HepG2 (cell line): ENCODE measurements around the gene MAP2K7. TPM values are rescaled to one million over a fixed set of nuclear protein-coding genes. Genes with fewer than 3 reads are reported as not detected.

Source experiments
- GABPB1 ChIP-seq: IDR thresholded peaks from 2 replicates; pipeline ENCODE4 v1.6.1; 2016; ENCODE audit warnings: mild to moderate bottlenecking, missing genetic modification reagents, moderate library complexity, missing compliant biosample characterization
- ISL2 ChIP-seq: sonication (generic); formaldehyde crosslinking; IDR thresholded peaks from 2 replicates; pipeline ENCODE4 v1.5.0; 2020; ENCODE audit warnings: missing genetic modification reagents
- LCORL ChIP-seq, 2 experiments: fragments of 450-650 bp in 1 of 2; sonication (generic) in 1 of 2; formaldehyde crosslinking in 1 of 2; IDR thresholded peaks; 2 replicates each; pipeline versions ENCODE4 v1.5.0 to v1.6.1; 2017 to 2020; ENCODE audit warnings: antibody characterized with exemption in 1 of 2, missing genetic modification reagents in 1 of 2
- PATZ1 ChIP-seq: sonication (generic); formaldehyde crosslinking; IDR thresholded peaks from 2 replicates; pipeline ENCODE4 v1.4.0; 2020; ENCODE audit warnings: missing genetic modification reagents
- RARA ChIP-seq: IDR thresholded peaks from 2 replicates; pipeline ENCODE4 v1.6.1; 2016; ENCODE audit warnings: missing genetic modification reagents, missing compliant biosample characterization
- SMAD1 ChIP-seq: sonication (generic); formaldehyde crosslinking; IDR thresholded peaks from 2 replicates; pipeline ENCODE4 v1.4.0; 2020; ENCODE audit warnings: missing genetic modification reagents, low read depth, mild to moderate bottlenecking, borderline replicate concordance
- SRSF1 ChIP-seq: fragments of 200-400 bp; formaldehyde crosslinking; optimal IDR thresholded peaks from 2 replicates; pipeline ENCODE3; 2017; ENCODE audit warnings: mild to moderate bottlenecking, low read depth, low read length, moderate library complexity
- TCF12 ChIP-seq, 2 experiments: fragments of 450-650 bp in 1 of 2; sonication (generic) in 1 of 2; formaldehyde crosslinking in 1 of 2; IDR thresholded peaks; 2 replicates each; pipeline versions ENCODE4 v1.6.1 to v1.8.0; 2017 to 2022; ENCODE audit warnings: antibody characterized with exemption in 1 of 2, mild to moderate bottlenecking in 1 of 2, missing genetic modification reagents in 1 of 2, moderate library complexity in 1 of 2
- TCF7L2 ChIP-seq: IDR thresholded peaks from 2 replicates; pipeline ENCODE4 v1.6.1; 2011; ENCODE audit warnings: mild to moderate bottlenecking, low read depth, low read length, moderate library complexity
- YY1 ChIP-seq: IDR thresholded peaks from 2 replicates; pipeline ENCODE4 v1.6.1; 2011; ENCODE audit warnings: low read length, low read depth, moderate library complexity, mild to moderate bottlenecking; ENCODE audit not compliant: insufficient read depth, insufficient replicate concordance
- ZNF17 ChIP-seq: sonication (generic); formaldehyde crosslinking; IDR thresholded peaks from 2 replicates; pipeline ENCODE4 v1.5.0; 2020; ENCODE audit warnings: mild to moderate bottlenecking, missing genetic modification reagents
- ZNF839 ChIP-seq: sonication (generic); formaldehyde crosslinking; IDR thresholded peaks from 2 replicates; pipeline ENCODE4 v1.4.0; 2020; ENCODE audit warnings: missing genetic modification reagents, mild to moderate bottlenecking, borderline replicate concordance
- ZXDC ChIP-seq: sonication (generic); formaldehyde crosslinking; IDR thresholded peaks from 2 replicates; pipeline ENCODE4 v1.5.0; 2020; ENCODE audit warnings: mild to moderate bottlenecking, missing genetic modification reagents
- polyA plus RNA-seq, 8 experiments: library from polyadenylated mRNA; depleted of rRNA in 3 of 8; stranded (reverse) in 7 of 8; unstranded in 1 of 8; fragments of >200 nt; fragmentation: Illumina TruSeq in 4 of 8; extraction: Trizol in 4 of 8; gene quantifications; 2 replicates each; pipeline versions ENCODE4 v1.2.1 to v1.2.3, GENCODE V29; 2011 to 2016; ENCODE audit warnings: low read depth in 4 of 8, missing spikeins in 1 of 8, mixed read lengths in 1 of 8; ENCODE audit not compliant: insufficient read depth in 1 of 8
- total RNA-seq, 5 experiments: library from RNA; depleted of rRNA; stranded (reverse); fragments of >200 nt; fragmentation: Illumina TruSeq; extraction: Trizol; gene quantifications; 2 replicates each; pipeline ENCODE4 v1.2.3, GENCODE V29; 2016; ENCODE audit warnings: low read depth in 1 of 5
- TF ChIP-seq, protein P1 (sequence below): sonication (generic); formaldehyde crosslinking; IDR thresholded peaks from 2 replicates; pipeline ENCODE4 v1.4.0; 2020; ENCODE audit warnings: missing genetic modification reagents
- TF ChIP-seq, protein P2 (sequence below): sonication (generic); formaldehyde crosslinking; IDR thresholded peaks from 2 replicates; pipeline ENCODE4 v1.8.0; 2022; ENCODE audit warnings: mild to moderate bottlenecking, missing genetic modification reagents

MAP2K7 gene
- total and polyA plus RNA-seq, 2 of the 13 experiments (the other 11 are each of a cell fraction or from before 2014, with no cell fraction given): 9.0 to 10.8 TPM

- TF ChIP-seq PATZ1: peak; percentile 70; the same call in 1 of the 2 replicates
- TF ChIP-seq, protein P1, sequence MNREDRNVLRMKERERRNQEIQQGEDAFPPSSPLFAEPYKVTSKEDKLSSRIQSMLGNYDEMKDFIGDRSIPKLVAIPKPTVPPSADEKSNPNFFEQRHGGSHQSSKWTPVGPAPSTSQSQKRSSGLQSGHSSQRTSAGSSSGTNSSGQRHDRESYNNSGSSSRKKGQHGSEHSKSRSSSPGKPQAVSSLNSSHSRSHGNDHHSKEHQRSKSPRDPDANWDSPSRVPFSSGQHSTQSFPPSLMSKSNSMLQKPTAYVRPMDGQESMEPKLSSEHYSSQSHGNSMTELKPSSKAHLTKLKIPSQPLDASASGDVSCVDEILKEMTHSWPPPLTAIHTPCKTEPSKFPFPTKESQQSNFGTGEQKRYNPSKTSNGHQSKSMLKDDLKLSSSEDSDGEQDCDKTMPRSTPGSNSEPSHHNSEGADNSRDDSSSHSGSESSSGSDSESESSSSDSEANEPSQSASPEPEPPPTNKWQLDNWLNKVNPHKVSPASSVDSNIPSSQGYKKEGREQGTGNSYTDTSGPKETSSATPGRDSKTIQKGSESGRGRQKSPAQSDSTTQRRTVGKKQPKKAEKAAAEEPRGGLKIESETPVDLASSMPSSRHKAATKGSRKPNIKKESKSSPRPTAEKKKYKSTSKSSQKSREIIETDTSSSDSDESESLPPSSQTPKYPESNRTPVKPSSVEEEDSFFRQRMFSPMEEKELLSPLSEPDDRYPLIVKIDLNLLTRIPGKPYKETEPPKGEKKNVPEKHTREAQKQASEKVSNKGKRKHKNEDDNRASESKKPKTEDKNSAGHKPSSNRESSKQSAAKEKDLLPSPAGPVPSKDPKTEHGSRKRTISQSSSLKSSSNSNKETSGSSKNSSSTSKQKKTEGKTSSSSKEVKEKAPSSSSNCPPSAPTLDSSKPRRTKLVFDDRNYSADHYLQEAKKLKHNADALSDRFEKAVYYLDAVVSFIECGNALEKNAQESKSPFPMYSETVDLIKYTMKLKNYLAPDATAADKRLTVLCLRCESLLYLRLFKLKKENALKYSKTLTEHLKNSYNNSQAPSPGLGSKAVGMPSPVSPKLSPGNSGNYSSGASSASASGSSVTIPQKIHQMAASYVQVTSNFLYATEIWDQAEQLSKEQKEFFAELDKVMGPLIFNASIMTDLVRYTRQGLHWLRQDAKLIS (CRISPR knock-in tag): no peak
- TF ChIP-seq, protein P2, sequence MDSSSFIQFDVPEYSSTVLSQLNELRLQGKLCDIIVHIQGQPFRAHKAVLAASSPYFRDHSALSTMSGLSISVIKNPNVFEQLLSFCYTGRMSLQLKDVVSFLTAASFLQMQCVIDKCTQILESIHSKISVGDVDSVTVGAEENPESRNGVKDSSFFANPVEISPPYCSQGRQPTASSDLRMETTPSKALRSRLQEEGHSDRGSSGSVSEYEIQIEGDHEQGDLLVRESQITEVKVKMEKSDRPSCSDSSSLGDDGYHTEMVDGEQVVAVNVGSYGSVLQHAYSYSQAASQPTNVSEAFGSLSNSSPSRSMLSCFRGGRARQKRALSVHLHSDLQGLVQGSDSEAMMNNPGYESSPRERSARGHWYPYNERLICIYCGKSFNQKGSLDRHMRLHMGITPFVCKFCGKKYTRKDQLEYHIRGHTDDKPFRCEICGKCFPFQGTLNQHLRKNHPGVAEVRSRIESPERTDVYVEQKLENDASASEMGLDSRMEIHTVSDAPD (CRISPR knock-in tag): peak; percentile 24; the same call in 1 of the 2 replicates
- no peak for TF ChIP-seq ZXDC (CRISPR knock-in tag)
- no peak for TF ChIP-seq SRSF1
- TF ChIP-seq GABPB1: peak; percentile 68
- TF ChIP-seq ZNF17 (CRISPR knock-in tag): no peak
- peak; percentile 18 for TF ChIP-seq YY1
- TF ChIP-seq ZNF839 (CRISPR knock-in tag): no peak
- no peak for TF ChIP-seq TCF12 (IDR thresholded peaks at IDR 0.05)
- TF ChIP-seq TCF12 (CRISPR knock-in tag; IDR thresholded peaks at IDR 0.05): peak; percentile 57; the same call in 1 of the 2 replicates
- no peak for TF ChIP-seq TCF7L2
- TF ChIP-seq ISL2: 0 out of 2 replicates have a peak, but pooled peaks have one; percentile 9
- TF ChIP-seq SMAD1 (CRISPR knock-in tag): no peak
- no peak for TF ChIP-seq RARA (CRISPR knock-in tag)
- TF ChIP-seq LCORL (IDR thresholded peaks at IDR 0.05): no peak
- TF ChIP-seq LCORL (CRISPR knock-in tag; IDR thresholded peaks at IDR 0.05): 0 out of 2 replicates have a peak, but pooled peaks have one; percentile 0
These were observed 670 bp downstream of the MAP2K7 start (continued) for GRCh38 chr19:7904074-7905020.
